HG03025 (cell line): ENCODE measurements around the gene ZNF831.

ENCODE experiments used
- ATAC-seq: cut with Tn5 transposase; IDR thresholded peaks from one replicate; pipeline ENCODE4 v1.9.1; 2021; ENCODE audit warnings: mild to moderate bottlenecking, moderate library complexity; ENCODE audit not compliant: unreplicated experiment, low FRiP score

ZNF831 gene

DNA sequence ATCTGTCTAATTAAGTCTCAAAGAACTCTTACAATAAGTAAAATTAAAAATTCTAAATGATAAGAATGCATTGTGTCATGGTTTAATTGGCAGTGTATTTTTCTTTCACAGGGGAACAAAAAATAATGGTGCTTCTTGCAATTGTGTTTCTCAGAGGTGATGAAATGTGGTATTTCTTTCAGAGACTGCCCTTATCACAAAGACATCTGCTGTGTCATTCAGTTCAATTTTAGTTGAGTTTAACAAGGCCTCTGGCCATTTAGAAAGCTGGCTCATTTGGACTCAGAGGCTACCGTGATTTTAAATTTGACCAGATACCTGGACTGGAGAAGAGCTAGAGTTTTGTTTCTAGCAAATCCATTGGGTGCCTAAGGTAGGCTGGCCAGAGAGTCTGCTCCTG is 23.6 kb upstream of the ZNF831 start:
- no peak for ATAC-seq

DNA sequence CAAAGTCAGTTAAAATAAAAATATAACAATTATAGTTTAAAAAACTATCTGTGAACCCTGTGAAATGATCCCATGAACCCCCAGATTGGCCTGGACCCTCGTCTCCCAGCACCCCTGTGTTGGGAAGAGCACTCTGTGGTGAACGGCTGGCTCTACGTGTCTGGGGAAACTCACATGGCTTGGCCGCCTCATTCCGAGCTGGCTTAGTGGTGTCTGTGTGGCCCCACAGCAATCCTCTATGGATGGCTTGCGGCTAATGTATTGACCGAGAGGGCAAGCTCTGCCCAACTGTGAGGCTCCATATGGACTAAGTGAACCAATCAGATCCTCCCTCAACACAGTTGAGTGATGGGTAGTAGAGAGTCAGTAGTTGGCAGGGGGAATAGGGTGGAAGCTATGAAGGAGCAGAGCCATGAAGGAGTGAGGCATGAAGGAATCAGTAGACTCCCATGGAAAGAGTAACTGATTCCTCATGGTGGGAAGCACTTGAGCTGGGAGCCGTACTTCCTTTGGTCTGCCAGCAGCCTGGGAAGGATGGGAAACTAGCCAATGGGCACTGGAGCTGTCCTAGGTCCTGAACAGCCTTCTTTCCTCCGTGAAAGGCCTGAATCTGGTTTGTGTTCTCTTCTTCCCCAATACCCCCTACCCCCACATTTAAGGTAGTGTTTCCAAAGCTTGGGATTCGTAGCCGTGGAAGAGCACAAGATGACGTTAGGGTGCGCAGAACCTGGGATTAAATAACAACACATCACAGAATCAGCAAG is 21.6 kb upstream of the ZNF831 start:
- ATAC-seq: no peak

- no peak for ATAC-seq
These were observed 20.3 kb upstream of the ZNF831 start for GRCh38 chr20:59143326-59143725.

DNA sequence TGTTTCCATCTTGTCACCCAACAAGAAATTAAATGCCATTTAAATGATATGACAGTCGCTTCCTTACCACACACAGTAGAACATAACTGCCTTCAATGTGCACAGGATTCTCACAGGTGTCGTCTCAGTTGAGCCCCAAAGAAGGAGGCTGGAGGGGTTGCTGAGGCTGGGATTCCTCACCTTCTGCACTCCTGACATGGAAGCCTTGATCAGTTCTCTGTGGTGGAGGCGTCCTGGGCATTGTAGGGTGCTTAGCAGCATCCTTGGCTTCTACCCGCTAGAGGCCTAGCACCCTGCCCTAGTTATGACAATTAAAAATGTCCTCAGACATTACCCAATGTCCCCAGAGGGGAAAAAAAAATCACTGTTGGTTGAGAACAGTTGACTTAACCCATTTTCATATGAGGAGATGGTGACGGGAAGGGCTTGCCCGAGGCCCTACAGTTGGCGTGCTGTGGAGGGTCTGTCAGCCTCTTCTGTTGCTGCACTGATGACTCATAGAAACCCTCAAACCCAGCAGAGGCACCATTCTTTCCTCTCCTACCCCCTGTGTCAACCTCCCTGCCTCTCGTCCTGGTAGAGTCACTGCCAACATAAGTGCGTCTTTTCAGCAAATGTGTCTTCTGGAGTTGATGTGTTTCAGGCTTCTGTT is 19.3 kb upstream of the ZNF831 start:
- ATAC-seq: no peak

DNA sequence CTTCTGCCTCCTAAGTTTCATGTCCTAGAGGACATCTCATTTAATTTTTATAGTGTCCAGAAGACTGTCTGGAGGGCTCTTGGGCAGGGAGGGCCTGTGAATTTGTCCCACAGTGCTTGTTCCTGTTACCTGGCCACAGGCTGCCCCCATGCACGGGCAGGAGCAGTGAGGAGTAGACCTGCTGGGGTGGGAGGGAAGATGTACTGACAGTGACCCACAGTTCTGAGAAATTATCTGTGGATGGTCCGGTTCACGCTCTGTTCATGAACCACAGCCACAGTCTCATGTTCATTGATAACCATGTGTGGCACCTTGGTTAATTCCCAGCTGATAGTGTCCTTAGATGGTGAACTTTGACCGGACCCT is 18.8 kb upstream of the ZNF831 start:
- no peak for ATAC-seq

GRCh38 chr20:59145247-59145923 is 18.2 kb upstream of the ZNF831 start:
- ATAC-seq: no peak

DNA sequence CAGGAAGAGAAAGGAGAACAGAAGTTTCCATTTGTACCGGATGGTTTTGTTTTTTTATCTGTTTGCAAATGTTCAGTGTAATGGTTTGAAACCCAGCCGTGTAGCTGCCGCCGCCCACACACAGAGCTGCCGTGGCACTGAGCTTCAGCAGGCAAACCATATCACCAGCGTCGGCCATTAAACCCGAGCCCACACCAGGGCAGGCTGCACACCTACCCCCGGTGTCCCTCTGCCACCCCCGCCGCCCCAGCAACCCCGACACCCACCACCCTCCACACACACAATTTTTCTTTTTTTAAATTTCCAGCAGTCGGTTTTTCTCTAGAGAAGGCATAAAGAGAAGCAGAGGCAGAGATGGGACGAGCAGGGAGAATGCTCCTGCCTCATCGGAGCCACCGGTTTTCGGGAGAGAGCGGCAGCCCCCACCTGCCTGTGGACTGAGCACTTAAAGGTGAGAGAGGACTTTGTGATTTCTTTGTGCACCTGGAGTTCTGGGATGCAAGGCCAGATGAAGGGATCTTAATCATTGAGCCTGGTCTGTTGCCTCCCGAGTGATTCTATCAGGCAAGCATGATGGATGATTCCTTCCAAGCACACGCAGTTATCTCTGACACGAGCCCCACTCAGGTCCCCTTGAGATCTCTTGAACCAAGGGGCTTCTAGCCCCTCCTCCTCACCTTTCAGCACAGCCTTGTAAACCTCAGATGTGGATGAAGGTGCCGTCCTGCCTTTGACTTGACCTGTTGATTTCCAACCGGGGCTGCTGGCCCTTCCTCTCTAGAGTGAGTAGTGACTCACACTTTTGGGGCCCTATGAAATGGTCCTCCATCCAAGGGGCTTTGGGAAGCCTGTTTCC is 17.5 kb upstream of the ZNF831 start:
- ATAC-seq: no peak

DNA sequence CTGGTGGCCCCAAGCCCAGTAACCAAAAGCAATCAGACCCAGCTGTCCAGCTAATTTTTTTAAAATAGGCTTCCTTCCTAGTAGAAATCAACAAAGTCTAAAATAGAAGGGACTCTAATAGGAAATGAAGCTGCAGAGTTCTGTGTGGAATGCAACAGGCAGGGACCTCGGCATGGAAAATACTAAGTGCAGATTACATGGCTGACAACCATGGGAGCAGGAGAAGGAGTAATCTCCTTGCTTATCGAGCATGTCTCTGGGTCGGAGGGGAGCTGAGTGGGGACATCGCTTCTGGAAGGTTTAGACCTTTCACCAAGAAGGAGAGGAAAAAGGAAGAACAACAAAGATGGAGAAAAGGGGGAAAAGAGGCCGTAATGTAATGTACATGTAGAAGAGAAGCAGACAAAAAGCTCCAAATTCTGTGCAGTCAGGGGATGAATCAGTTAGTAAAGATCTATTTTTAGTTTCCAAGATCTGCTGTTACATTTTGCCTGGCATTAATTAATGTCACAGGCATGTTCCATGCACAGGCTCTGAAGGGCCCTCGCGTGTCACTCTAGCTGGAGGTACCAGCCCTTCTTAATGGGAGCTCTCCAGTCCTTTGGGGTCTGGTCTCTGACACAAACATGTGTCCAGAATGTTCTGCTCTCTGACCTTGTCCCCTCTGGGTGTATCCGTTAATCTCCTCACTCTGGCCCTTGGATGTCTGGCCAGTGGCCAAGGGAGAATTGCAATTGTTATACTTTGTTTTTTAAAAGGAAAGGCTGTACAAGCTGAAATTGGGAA is 16.6 kb upstream of the ZNF831 start:
- ATAC-seq: no peak

GRCh38 chr20:59147586-59147985 is 16.0 kb upstream of the ZNF831 start:
- ATAC-seq: no peak

- ATAC-seq: no peak
These were observed 14.7 kb upstream of the ZNF831 start for GRCh38 chr20:59148701-59149493.

GRCh38 chr20:59149678-59150504 is 13.7 kb upstream of the ZNF831 start:
- ATAC-seq: no peak

GRCh38 chr20:59150821-59151251 is 12.8 kb upstream of the ZNF831 start:
- ATAC-seq: no peak

- ATAC-seq: no peak
These were observed 12.2 kb upstream of the ZNF831 start for GRCh38 chr20:59151391-59151790.

DNA sequence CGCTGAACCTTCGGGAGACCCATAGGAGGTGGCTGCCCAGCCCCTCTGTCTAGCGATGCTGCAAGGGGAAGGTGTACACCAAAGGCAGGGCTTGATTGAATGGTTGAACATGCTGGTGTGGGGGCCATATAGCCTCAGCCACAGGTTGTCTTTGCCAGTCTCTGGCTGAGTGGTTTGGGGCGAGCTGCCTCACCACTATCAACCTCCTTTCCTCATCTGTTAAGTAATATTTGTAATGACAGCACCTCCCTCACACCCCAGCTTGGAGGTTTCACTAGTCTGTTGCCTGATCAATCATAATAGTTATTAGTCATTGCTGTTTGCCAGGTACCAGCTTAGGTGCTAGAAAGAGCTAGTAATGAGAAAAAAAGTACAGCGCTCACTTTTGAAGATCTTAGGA is 11.8 kb upstream of the ZNF831 start:
- no peak for ATAC-seq

GRCh38 chr20:59152559-59153354 is 10.9 kb upstream of the ZNF831 start:
- no peak for ATAC-seq

DNA sequence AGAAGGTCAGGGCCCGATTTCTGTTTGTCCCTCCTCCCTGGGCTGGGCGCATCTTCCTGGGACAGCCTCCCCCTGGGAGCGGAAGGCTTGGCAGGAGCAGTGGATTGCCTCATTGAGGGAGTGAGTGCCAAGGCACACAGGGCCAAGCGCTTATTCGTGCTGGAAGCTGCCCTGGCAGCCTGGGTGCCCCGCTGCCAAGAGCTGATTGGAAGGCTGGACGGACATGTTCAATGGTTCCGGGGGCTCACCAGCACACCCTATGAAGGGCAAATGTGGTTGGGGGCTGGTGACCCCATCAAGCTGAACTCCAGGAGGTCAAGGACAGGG is 10.3 kb upstream of the ZNF831 start:
- ATAC-seq: no peak

GRCh38 chr20:59153832-59154231 is 9.8 kb upstream of the ZNF831 start:
- no peak for ATAC-seq
